HL-60 (cell line): Measurements from ENCODE around the gene LKAAEAR1.

Source experiments
- SPI1 ChIP-seq: IDR thresholded peaks from 2 replicates; pipeline ENCODE4 v1.6.1; 2012; ENCODE audit warnings: low read depth, mild to moderate bottlenecking, borderline replicate concordance
- TF ChIP-seq, protein P1 (sequence below): IDR thresholded peaks from one replicate; pipeline ENCODE4 v1.5.1; 2011; ENCODE audit warnings: low read length, control low read depth, inconsistent platforms; ENCODE audit not compliant: insufficient read depth
- TF ChIP-seq, protein P2 (sequence below): IDR thresholded peaks from 2 replicates; pipeline ENCODE4 v1.6.1; 2012; ENCODE audit warnings: low read depth; ENCODE audit not compliant: insufficient replicate concordance

DNA sequence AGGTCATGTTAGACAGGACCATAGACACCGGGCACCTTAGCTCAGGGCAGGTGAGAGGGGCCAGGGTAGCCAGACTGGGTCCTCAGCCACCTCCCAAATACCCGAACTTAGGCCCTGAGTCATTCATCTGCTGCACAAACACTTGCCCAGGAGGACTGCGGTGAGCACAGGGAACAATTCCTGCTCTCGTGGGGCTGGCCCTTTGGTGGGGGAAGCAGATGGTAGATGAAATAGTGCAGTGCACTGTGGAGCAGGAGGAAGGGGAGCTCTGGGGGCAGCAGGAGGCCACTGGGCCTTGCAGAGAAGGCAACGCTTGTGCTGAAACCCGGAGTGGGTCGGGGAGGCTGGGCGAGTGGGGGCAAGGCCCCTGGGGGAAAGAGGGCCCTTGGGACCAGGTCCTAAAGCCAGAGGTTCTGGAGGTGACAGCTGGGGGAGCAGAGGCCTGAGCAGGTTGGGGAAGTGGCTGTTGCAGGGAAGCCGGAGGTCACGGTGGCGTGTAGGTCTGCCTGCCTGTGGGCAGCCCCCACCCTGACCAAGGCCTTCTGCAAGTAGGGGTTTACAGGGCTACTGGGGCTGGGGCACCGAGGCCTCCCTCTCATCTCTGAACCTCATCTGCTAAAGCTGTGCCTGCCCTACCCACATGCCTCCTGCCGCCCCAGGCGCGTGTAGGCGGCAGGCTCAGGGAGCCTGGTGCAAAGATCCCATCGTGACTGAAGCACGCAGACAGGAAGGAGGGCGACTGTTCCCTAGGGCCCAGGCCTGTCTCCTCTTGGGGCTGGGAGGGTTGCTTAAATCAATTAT is 27.8 kb upstream of the LKAAEAR1 start:
- TF ChIP-seq, protein P1, sequence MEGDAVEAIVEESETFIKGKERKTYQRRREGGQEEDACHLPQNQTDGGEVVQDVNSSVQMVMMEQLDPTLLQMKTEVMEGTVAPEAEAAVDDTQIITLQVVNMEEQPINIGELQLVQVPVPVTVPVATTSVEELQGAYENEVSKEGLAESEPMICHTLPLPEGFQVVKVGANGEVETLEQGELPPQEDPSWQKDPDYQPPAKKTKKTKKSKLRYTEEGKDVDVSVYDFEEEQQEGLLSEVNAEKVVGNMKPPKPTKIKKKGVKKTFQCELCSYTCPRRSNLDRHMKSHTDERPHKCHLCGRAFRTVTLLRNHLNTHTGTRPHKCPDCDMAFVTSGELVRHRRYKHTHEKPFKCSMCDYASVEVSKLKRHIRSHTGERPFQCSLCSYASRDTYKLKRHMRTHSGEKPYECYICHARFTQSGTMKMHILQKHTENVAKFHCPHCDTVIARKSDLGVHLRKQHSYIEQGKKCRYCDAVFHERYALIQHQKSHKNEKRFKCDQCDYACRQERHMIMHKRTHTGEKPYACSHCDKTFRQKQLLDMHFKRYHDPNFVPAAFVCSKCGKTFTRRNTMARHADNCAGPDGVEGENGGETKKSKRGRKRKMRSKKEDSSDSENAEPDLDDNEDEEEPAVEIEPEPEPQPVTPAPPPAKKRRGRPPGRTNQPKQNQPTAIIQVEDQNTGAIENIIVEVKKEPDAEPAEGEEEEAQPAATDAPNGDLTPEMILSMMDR, result no peak
- TF ChIP-seq SPI1, result peak; percentile 28; the same call in 1 of the 2 replicates
- TF ChIP-seq, protein P2, sequence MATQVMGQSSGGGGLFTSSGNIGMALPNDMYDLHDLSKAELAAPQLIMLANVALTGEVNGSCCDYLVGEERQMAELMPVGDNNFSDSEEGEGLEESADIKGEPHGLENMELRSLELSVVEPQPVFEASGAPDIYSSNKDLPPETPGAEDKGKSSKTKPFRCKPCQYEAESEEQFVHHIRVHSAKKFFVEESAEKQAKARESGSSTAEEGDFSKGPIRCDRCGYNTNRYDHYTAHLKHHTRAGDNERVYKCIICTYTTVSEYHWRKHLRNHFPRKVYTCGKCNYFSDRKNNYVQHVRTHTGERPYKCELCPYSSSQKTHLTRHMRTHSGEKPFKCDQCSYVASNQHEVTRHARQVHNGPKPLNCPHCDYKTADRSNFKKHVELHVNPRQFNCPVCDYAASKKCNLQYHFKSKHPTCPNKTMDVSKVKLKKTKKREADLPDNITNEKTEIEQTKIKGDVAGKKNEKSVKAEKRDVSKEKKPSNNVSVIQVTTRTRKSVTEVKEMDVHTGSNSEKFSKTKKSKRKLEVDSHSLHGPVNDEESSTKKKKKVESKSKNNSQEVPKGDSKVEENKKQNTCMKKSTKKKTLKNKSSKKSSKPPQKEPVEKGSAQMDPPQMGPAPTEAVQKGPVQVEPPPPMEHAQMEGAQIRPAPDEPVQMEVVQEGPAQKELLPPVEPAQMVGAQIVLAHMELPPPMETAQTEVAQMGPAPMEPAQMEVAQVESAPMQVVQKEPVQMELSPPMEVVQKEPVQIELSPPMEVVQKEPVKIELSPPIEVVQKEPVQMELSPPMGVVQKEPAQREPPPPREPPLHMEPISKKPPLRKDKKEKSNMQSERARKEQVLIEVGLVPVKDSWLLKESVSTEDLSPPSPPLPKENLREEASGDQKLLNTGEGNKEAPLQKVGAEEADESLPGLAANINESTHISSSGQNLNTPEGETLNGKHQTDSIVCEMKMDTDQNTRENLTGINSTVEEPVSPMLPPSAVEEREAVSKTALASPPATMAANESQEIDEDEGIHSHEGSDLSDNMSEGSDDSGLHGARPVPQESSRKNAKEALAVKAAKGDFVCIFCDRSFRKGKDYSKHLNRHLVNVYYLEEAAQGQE, result no peak
